NCI-H524 (cell line): ENCODE results near the gene ST3GAL2.
"Not testable (repeated sequence)": the region's sequence is repeated elsewhere in the genome, so short reads cannot be mapped to it uniquely, and the experiment has no call there.

ENCODE experiments used
- DNase-seq, 2 experiments: peaks; one replicate each; lab custom pipeline; 2025; lab: John Stamatoyannopoulos, UW

The ST3GAL2 gene

GRCh38 chr16:70467113-70467512 lies 28.2 kb upstream of the ST3GAL2 start:
- DNase-seq: no peak

GRCh38 chr16:70466805-70467076 lies 27.8 kb upstream of the ST3GAL2 start:
- no peak for DNase-seq

GRCh38 chr16:70465999-70466804 lies 27.3 kb upstream of the ST3GAL2 start:
- DNase-seq: no peak

- DNase-seq: no peak
Observed at GRCh38 chr16:70463235-70463634, 24.3 kb upstream of the ST3GAL2 start.

- no peak for DNase-seq
Observed at GRCh38 chr16:70460737-70461261, 21.9 kb upstream of the ST3GAL2 start.

DNA sequence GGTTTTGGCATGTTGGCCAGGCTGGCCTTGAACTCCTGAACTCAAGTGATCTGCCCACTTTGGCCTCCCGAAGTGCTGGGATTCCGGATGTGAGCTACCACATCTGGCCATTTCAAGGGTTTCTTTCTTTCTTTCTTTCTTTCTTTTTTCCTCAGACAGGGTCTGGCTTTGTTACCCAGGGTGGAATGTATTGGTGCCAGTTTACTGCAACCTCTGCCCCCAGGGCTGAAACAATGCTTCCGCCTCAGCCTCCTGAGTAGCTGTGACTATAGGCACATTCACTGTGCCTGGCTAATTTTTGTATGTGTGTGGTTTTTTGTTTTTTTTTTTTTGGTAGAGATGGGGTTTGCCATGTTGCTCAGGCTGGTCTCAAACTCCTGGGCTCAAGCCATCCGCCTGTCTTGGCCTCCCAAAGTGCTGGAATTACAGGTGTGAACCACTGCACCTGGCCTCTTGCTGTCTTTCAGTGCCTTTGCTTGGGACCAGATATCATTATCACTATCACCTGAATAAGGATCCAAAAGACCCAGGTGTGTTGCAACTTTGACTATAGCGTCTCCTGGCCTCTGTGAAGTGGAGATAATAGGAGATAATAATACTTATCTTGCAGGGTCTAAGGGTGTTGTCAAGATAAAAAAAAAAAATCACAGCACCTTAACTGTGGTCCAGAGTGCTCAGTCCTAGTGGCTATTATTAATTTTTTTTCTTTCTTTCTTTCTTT lies 18.7 kb upstream of the ST3GAL2 start:
- DNase-seq: no peak

GRCh38 chr16:70455910-70456309 lies 17.0 kb upstream of the ST3GAL2 start:
- DNase-seq: no peak

DNA sequence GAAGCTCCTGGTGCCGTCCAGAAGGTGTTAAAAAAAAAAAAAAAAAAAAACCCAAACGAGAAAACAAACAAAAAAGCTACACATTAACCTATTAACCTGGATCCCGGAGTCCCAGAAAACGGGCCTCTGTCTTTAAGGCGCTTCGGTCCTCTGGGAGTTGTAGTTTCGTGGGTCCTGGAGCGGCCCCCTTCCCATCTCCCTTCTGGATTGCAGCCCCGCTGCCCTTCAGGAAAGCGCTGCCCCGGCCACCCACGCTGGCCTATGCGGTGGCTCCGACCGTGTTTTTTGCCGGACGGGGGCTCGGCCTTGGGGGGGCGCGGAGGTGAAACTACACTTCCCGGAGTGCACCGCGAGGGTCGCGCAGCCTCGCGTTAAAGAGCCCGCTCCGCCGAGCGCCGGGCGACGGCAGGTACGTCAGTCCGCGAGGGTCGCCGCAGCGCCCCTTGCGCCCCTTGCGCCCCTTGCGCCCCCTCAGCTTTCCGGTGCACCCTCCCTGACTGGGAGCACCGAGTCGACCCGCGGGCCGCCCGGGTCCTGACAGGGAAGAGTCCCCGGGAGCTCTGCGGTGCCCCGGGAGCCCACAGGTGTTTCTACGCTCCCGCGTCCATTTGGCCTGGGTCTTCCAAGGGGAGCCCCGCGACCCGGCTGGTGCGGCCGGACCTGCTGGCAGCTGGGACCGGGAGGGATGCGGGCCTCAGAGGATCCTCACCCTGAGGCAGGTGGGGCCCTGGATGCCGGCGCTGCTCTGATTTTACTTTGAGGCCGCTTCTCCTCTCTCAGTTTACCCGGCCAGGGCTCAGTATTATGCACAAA lies 15.5 kb upstream of the ST3GAL2 start, which contains the start of gene FCSK:
Gene FCSK (plus strand): TSS at position 374 of the 813 bp plus-strand sequence. CDS start 8,596 bp downstream, outside the sequence.
- peak; percentile 86 to 95 for DNase-seq

DNA sequence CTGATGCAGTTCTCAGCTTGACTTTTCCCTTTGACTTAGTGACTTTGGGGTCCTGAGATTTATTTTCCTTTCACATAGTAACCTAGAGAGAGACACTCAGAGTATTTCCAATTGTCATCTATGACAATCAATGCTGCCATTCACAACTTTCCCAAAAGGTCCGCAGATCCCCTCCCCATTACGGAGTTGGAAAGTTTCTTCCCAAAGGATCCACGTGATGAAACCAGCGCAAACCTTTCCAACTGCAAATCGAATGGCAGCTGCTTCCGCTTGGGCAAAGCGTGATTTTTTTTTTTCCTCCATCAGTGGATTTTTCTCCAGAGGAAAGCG lies 15.0 kb upstream of the ST3GAL2 start:
- peak in 1 of 2 experiments; percentile 76 for DNase-seq

GRCh38 chr16:70453117-70453891 lies 14.4 kb upstream of the ST3GAL2 start:
- no peak for DNase-seq

GRCh38 chr16:70451004-70451340 lies 12.1 kb upstream of the ST3GAL2 start:
- not testable (repeated sequence) for DNase-seq

- not testable (repeated sequence) for DNase-seq
Observed at GRCh38 chr16:70450142-70451003, 11.5 kb upstream of the ST3GAL2 start.

GRCh38 chr16:70448075-70448474 lies 9.2 kb upstream of the ST3GAL2 start:
- no peak for DNase-seq

DNA sequence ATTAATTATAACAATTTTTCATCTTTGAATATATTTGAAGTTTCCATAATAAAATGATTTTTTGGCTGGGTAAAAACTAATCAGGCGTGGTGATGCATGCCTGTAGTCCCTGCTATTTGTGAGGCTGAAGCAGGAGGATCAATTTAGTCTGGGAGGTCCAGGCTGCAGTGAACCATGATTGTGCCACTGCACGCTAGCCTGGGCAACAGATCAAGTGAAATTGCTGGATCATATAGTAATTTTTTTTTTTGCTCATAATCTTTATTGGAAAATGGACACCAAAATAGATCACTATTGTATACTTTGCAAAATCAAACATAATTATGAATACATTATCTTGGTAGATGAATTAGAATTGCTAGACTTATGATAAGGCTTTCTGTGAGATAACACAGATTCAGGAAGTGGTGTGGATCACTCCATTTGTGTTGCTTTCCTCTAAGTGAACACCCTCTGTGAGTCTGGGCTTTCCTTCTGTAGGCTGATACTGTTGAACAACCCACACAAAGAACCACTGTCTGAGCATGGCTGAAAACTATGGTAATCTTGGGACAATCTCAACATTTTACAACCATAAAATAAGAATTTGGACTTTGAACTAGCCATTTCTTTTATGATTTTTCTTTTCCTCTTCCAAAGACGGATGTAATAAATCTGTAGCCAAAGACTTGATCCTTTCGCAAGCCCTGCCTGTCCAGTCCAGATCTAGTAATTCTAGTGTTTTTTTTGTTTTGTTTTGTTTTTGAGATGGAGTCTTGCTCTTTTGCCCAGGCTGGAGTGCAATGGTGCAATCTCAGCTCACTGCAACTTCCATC lies 5.6 kb upstream of the ST3GAL2 start:
- DNase-seq: no peak

DNA sequence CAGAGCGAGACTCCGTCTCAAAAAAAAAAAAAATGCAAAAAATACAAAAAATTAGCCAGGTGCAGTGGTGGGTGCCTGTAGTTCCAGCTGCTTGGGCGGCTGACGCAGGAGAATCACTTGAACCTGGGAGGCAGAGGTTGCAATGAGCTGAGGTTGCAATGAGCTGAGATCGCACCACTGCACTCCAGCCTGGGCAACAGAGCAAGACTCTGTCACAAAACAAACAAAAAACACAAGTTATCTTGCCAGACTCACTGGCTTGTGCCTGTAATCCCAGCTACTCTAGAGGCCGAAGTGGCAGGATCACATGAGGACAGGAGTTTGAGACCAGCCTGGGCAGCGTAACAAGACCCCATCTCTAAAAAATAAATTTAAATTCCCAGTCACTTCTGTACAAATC lies 3.4 kb upstream of the ST3GAL2 start:
- DNase-seq: no peak

GRCh38 chr16:70441406-70441990 lies 2.6 kb upstream of the ST3GAL2 start:
- DNase-seq: no peak

- peak in 1 of 2 experiments; percentile 39 for DNase-seq
Observed at GRCh38 chr16:70440009-70440692, 1.3 kb upstream of the ST3GAL2 start.

DNA sequence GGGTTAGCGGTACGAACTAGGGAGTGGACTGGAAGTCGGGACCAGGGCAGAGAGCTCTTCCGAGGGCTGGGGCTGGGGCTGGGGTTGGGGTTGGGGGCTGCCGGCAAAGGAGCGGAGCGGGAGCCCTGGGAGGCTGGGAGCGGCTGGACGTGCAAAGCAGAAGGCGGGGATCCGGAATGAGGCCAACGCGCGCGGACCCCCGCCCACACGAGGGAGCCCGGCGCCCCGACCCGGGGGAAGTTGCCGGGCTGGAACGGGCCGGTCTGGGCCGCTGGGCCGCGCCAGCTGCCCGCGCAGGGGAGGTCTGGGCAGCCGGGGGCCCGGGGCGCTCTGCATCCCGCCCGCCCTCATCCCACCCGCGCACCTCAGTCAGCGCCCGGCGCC lies 323 bp downstream of the ST3GAL2 start:
- peak in 1 of 2 experiments; percentile 48 for DNase-seq
